Prostate gland (tissue), 2 donors: ENCODE measurements around the gene DDIT3.

Experiments
- CTCF ChIP-seq, 4 experiments: fragments of 200-600 bp in 2 of 4; fragments of 450-650 bp in 2 of 4; sonication (generic) in 2 of 4; IDR thresholded peaks; 1 replicate in 3 of 4; 2 replicates in 1 of 4; pipeline ENCODE4 v1.5.1; 2016 to 2019; ENCODE audit warnings: antibody characterized with exemption in 4 of 4, mild to moderate bottlenecking in 2 of 4, moderate library complexity in 2 of 4
- POLR2A ChIP-seq: fragments of 450-650 bp; IDR thresholded peaks from one replicate; pipeline ENCODE4 v1.6.1; 2016; ENCODE audit warnings: antibody characterized with exemption, mild to moderate bottlenecking

DNA sequence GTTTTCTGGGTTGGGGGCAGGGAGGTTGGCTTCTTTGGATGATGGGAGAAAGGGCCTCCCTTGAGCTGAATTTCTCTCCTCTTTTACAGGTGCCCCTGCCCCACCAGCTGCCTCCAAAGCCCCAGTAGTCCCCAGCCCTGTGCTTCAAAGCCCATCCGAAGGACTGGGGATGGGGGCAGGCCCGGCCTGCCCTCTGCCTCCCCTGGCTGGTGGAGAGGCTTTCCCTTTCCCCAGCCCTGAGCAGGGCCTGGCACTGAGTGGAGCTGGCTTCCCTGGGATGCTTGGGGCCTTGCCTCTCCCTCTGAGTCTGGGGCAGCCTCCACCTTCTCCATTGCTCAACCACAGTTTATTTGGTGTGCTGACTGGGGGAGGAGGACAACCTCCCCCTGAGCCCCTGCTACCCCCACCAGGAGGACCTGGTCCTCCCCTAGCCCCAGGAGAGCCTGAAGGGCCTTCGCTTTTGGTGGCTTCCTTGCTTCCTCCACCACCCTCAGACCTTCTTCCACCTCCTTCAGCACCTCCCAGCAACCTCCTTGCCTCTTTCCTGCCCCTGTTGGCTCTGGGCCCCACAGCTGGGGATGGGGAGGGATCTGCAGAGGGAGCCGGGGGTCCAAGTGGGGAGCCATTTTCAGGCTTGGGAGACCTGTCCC, 6.3 kb upstream of the DDIT3 start:
- TF ChIP-seq CTCF (IDR thresholded peaks at IDR 0.05) (no peak), POLR2A (no peak)
